ENCODE measurements around the gene OTUD5.

- TF ChIP-seq CTCF (IDR thresholded peaks at IDR 0.05 in 8 of 11, conservative IDR thresholded peaks at IDR 0.05 in 3 of 11), result no peak
- TF ChIP-seq POLR2A (IDR thresholded peaks at IDR 0.05), result no peak
These were observed 36.7 kb downstream of the OTUD5 start for GRCh38 chrX:48920718-48921104.
